ENCODE data around the gene KIT.

GRCh38 chr4:54654753-54655152, 3.0 kb upstream of the KIT start:
- TF ChIP-seq CTCF (IDR thresholded peaks at IDR 0.05), result no peak
- TF ChIP-seq POLR2AphosphoS5 (IDR thresholded peaks at IDR 0.05), result no peak
- TF ChIP-seq POLR2A (IDR thresholded peaks at IDR 0.05), result no peak
- TF ChIP-seq EP300 (IDR thresholded peaks at IDR 0.05), result no peak
